NCI-H2029 treated with DMSO at 0.1 percent for 48 hours (cell line): Measurements from ENCODE around the gene ZNRF2.
"Not testable (repeated sequence)": the region's sequence is repeated elsewhere in the genome, so short reads cannot be mapped to it uniquely, and the experiment has no call there.

ENCODE experiments used
- DNase-seq: peaks from one replicate; lab custom pipeline; 2025; lab: John Stamatoyannopoulos, UW

ZNRF2 gene

GRCh38 chr7:30263090-30263710, 21.2 kb upstream of the ZNRF2 start:
- no peak for DNase-seq

- DNase-seq: no peak
Observed at GRCh38 chr7:30264052-30264451, 20.3 kb upstream of the ZNRF2 start.

DNA sequence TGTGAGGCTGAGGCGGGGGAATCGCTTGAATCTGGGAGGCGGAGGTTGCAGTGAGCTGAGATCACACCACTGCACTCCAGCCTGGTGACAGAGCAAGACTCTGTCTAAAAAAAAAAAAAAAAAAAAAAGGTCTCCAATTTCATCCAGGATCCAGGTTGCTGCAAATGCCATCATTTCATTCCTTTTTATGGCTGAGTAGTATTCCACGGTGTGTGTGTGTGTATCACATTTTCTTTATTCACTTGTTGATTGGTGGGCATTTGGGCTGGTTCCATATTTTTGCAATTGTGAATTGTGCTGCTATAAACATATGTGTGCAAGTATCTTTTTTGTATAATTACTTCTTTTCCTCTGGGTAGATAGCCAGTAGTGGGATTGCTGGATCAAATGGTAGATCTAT, 19.2 kb upstream of the ZNRF2 start:
- DNase-seq: not testable (repeated sequence)

DNA sequence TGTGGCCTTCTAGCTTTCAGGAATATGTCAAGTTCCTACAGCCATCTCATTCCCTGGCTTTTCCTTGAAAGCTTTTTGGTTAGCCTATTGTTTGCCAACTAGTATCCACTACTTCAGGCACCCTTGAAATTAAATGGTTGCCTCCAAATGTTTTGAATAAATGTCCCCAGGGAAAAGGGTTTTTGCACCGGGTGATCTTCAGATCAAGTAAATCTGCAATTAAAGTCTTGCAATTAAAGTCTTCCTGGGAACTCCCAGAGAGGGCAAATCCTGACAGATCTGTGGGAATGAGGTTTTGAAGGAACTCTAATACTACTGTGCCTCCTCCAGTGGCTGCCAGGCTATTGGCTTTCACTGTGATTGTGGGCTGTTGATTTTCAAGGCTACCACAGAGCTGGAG, 17.7 kb upstream of the ZNRF2 start:
- no peak for DNase-seq

GRCh38 chr7:30268586-30268985, 15.8 kb upstream of the ZNRF2 start:
- no peak for DNase-seq

DNA sequence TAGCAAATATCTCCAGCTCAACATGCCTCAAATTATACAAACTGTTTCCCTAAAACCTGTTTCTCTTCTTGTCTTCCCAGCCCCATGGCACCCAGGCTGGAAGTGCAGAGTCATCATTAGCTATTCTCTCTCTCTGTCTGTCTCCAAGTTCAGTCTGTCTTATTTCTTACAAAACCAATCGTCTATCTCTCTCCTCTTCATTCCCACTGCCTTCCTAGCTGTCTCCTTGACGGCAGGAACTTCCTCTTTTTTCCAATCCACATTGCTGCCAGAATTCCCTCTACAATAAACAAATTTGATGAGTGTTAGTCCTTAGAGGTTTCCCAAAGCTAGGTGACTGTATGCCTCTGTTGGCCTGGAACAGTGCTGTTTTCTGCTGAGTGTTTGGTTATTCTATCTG, 14.9 kb upstream of the ZNRF2 start:
- peak; percentile 10 for DNase-seq

GRCh38 chr7:30270921-30271320, 13.5 kb upstream of the ZNRF2 start:
- no peak for DNase-seq

- DNase-seq: no peak
Observed at GRCh38 chr7:30272126-30272525, 12.3 kb upstream of the ZNRF2 start.

- DNase-seq: no peak
Observed at GRCh38 chr7:30273552-30273951, 10.8 kb upstream of the ZNRF2 start.

DNA sequence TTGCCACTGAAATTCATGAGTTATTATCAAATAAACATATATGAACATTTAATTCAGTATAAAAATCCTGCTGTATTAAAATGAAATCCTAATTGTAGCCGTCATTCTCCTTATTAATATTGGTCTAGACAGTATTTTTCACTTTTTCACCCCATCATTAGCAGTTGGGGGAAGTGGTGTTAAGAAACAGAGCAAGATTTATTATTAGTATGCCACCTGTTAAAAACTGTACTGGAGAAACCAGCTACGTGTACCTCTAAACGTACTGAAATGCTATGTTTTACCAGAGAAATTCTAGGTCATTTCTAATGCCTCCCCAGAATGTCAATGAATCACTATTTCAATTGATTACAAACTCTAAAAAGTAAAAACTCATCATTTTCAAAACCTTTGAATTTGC, 9.8 kb upstream of the ZNRF2 start:
- no peak for DNase-seq

DNA sequence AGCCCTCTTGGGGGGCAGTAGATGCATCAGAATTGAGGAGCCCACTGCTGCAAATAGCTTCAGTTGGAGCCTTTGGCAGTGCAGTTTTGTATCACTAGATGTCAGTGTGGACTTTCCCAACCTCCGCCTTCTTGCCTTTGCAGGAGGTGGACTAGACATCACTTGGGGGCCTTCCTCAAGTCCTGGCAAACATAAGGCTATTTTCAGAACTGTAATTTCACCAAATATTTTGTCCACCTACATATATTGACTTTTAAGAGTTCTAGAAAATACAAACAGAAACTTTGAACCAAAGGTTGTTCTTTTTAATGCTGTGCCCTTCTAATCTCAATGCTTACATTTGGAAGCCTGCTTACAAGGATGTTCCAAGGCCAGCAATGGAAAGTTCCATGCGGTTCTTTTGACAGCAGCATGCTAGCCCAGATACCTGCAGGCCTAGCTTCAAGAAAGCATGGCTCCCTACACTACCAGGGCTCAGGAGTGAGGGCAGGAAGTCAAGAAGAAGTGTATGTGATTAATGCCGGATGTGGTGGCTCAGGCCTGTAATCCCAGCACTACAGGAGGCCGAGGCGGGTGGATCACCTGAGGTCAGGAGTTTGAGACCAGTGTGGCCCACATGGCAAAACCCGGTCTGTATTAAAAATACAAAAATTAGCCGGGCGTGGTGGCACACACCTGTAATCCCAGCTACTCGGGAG, 8.0 kb upstream of the ZNRF2 start:
- no peak for DNase-seq

- peak; percentile 75 for DNase-seq
Observed at GRCh38 chr7:30278376-30278775, 6.0 kb upstream of the ZNRF2 start.

GRCh38 chr7:30278849-30279652, 5.3 kb upstream of the ZNRF2 start:
- no peak for DNase-seq

GRCh38 chr7:30279653-30279904, 4.8 kb upstream of the ZNRF2 start:
- no peak for DNase-seq

GRCh38 chr7:30280631-30281030, 3.8 kb upstream of the ZNRF2 start:
- no peak for DNase-seq

- no peak for DNase-seq
Observed at GRCh38 chr7:30281263-30281662, 3.1 kb upstream of the ZNRF2 start.

DNA sequence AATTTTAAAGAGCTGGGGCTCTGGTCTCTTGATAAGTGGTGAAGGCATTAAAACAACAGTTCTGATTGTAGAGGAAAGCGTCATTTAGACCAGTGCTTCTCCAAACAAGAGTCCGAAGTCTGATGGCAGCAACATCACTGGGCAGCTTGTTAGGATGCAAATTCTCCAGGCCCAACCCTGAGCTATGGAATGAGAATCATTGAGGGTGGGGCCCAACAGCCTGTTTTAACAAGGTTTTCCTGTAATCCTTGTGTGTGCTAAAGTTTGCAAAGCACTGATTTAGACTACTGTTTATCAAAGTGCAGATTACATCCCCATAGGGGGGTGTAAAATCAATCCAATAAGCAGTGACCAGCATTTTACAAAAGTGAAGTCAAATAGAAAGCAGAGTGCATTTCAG, 2.6 kb upstream of the ZNRF2 start:
- DNase-seq: no peak

DNA sequence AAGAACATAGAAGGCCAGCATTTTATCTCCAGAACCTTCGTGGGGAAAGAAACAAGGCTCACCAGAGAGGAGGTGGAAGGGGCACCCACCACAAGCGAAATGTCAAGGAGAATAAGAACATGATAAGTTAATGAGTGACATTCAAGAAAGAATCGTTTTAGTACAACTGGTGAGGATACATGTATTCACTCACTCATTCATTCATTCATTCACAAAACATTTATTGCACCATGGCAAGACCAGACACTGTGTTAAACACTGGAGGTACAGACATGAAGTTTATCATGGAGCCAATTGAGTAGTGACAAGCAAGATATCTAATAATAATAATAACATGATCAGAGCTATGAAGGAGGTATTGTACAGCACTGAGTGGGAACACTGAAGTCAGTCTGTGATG, 1.7 kb upstream of the ZNRF2 start:
- no peak for DNase-seq

DNA sequence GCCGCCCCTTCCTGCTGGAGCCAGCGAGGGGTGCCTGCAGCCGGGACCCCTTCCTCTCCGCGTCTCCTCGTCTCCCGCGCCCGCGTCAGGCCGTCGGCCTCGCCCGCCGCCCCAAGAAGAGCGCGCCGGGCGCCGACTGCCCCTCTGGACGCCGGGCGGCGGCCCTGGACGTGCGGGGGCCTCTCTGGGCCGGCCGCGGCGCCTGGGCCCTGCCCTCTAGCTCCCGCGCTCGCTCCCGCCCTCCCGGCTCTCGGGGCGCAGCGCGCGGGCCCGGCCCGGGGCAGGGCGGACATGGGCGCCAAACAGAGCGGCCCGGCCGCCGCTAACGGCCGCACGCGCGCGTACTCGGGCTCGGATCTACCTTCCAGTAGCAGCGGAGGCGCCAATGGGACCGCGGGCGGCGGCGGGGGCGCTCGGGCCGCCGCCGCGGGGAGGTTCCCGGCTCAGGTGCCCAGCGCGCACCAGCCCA, 704 bp downstream of the ZNRF2 start:
- no peak for DNase-seq

GRCh38 chr7:30285536-30286284, 1.3 kb downstream of the ZNRF2 start:
- DNase-seq: peak; percentile 25

- DNase-seq: no peak
Observed at GRCh38 chr7:30286749-30287148, 2.4 kb downstream of the ZNRF2 start.

DNA sequence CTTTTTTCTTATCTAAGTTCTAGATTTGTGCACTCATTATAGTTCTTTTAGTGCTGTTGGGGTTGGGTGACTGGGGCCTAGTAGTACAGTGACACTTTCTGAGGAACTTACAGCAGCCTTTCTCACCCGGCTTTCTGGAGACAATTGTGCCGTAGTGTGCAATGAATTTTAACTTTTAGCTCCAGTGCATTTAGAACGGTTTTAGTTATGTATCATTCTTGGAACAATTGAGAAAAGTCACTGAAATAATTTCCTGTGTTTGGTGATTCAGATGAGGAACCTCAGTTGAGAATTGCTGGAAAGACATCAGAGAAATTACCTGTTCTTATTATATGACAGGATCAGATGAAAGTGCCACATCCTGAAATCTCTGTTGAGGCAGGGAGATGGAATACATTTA, 3.2 kb downstream of the ZNRF2 start:
- not testable (repeated sequence) for DNase-seq

- DNase-seq: not testable (repeated sequence)
Observed at GRCh38 chr7:30289634-30290033, 5.2 kb downstream of the ZNRF2 start.
